Stimulated activated CD4-positive, alpha-beta T cell treated with anti-CD3 and anti-CD28 coated beads, Interleukin-4, amount 100 ng/mL, for 24 hours (primary cell): ENCODE results near the gene HAUS3.

Experiments
- DNase-seq: peaks from one replicate; pipeline ENCODE4 v3.0.0-alpha.2; 2020

The HAUS3 gene, protein sequence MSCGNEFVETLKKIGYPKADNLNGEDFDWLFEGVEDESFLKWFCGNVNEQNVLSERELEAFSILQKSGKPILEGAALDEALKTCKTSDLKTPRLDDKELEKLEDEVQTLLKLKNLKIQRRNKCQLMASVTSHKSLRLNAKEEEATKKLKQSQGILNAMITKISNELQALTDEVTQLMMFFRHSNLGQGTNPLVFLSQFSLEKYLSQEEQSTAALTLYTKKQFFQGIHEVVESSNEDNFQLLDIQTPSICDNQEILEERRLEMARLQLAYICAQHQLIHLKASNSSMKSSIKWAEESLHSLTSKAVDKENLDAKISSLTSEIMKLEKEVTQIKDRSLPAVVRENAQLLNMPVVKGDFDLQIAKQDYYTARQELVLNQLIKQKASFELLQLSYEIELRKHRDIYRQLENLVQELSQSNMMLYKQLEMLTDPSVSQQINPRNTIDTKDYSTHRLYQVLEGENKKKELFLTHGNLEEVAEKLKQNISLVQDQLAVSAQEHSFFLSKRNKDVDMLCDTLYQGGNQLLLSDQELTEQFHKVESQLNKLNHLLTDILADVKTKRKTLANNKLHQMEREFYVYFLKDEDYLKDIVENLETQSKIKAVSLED

DNA sequence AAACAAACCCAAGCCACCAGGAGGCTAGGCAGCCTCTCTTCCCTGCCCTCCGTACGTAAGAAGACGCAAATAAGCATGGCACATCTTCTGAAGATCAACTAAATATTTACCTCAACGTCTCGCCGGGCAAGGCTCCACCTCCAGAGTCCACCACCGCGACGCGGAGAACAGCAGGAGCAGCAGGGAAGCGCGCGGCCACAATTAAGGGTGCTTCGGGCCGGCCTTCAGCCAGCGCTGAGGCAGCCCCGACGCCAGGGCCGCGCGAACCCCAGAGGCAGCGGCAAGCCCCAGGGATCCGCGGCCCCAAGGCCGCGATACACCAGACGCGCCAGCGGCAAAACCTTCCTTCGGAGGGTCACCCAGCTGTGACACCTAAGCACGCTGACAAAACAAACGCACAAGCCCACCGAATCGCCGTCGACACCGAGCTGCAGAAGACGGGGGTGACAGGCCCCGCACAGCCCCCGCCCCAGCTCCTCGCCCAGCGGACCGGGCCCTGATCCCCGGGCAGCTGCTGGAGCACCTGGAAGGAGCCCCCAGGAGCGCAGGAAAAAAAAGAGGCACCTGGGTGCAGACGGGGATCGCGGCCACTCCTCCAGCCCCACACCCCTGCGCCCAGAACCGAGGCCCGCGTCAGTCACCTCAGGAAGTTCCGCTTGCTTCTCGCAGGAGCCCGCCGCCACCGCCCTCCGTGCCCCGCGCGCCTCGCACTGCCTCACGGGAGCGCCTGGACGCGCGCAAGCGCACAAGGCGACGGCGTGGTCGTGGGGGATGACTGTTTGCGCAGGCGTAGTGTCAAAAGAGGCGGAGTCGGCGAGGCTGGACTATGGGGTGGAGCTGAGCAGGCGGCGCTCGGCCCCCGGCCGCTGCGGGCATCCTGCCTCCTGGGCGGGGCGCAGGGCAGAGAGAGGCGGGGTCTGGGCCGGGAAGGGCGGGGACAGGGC lies at the start of gene HAUS3, which contains the start of gene POLN:
TSS of gene HAUS3 (minus strand) at position 712 of the 944 bp plus-strand sequence. CDS start 1,175 bp downstream, outside the sequence.
TSS of gene POLN (minus strand) at position 712 of the 944 bp plus-strand sequence. CDS start 12,890 bp downstream, outside the sequence.
- DNase-seq = peak; percentile 99

DNA sequence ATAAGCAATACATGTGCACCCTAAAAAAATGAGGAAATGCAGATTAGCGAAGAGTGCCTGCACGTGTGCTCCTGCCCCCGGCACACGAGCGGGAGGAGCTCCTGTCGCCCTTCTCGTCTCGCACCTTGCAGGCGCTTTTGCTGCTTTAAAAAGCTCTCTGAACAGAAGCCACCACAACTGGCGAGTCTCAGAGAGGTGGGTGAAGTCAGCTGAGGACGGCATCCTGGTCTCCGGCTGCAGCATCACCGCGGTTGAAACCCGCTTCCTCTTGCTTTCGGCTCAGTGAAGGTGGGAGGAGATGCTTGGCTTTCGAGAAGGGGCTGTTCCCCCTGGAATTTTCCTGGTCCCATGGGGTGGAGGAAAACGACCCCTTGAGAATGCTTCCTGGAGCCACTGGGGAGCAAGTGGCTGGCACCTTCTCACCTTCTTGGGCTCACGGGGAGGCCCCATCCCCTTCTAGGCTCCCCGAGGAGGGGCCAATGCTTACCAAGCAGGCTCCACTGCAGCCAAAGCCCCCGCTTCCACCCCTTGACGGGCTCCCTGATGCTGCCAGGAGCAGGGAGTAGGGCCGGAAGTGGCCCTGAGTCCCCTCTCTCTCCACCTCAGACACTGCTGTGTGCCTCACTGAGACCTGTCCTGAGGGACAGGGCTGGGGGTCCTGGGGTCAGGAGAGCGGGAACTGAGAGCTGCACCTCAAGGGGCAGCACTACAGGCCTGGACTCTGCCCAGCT lies 49.2 kb upstream of the HAUS3 start:
- peak; percentile 62 for DNase-seq

- DNase-seq = no peak
Observed at GRCh38 chr4:2290488-2290887, 48.6 kb upstream of the HAUS3 start.

DNA sequence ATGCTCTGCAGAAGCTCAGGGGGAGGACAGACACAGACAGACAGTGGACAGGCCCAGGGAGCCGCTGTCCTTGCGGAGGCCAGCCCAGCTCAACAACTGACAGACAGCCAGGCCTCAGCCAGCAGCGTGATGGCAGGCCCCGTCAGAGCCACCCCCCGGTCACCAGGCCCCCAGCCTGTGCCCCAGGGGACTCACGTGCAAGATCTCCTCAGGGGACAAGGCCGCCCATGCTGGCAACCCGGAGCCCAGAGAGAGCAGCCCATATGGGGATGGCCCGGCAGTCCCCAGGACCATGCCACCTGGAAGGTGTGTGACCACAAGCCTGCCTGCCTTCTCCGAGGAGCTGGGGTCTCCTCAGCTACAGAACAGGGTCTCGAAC lies 48.0 kb upstream of the HAUS3 start:
- no peak for DNase-seq

DNA sequence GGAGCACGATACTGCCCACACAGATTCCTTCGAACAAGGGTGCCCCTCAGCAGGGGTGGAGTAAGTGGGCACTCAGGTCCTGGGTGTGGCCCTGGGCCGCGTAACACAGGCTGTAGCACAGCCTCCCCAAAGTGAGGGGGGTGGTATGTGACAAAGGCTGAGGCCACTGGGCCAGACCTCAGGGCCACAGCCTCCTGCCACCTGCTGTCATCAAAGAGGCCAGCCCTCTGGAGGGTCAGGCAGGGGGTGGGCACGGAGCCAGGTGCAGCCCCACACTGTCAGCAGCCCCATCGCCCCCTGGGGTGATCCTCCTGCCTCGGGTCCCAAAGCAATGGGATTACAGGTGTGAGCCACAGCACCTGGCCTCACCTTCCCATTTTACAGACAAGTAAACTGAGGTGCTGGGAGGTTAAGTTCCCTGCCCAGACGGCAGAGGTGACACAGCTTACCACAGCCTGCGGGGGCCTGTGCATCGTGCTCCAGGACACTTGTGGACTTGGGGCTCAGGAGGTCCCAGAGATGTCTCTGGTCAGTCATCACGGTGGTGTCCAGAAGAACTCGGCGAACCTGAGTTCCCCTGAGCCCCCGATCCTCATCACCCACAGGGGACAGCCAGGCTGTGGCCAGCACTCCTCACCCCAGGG lies 47.5 kb upstream of the HAUS3 start:
- DNase-seq = no peak

- no peak for DNase-seq
Observed at GRCh38 chr4:2288051-2288541, 46.2 kb upstream of the HAUS3 start.

GRCh38 chr4:2287594-2287915 lies 45.6 kb upstream of the HAUS3 start:
- no peak for DNase-seq

DNA sequence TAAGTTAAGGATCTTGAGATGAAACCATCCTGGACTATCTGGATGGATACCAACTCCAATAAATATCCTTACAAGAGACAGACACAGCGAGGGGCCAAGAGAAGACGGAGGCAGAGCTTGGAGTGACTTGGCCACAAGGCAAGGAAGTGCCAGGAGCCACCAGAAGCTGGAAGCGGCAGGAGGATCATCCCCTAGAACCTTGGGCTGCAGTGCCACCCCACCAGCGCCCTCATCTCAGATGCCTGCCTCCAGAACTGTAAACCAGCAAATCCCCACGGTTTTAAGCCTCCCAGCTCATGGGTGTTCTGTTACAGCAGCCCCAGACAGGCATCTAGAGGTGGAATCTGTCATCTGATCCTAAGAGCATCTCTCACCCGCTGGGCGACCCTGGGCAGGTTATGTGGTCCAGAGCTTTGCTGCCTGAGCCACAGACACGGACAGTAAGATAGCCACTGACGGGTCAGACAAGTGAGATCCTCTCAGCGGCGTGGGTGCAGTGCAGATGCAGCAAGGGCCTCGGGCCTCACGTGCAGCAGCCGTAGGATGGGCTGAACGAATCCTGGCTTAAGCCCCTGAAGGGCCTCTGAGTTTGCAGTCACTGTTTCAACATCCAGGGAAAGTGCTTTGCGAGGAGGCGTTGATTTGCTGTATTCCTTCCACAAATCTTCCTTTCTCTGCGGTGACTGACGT lies 45.1 kb upstream of the HAUS3 start:
- no peak for DNase-seq

- DNase-seq = no peak
Observed at GRCh38 chr4:2285613-2286381, 43.9 kb upstream of the HAUS3 start.

- no peak for DNase-seq
Observed at GRCh38 chr4:2284934-2285612, 43.2 kb upstream of the HAUS3 start.

- DNase-seq = no peak
Observed at GRCh38 chr4:2284161-2284933, 42.4 kb upstream of the HAUS3 start.

DNA sequence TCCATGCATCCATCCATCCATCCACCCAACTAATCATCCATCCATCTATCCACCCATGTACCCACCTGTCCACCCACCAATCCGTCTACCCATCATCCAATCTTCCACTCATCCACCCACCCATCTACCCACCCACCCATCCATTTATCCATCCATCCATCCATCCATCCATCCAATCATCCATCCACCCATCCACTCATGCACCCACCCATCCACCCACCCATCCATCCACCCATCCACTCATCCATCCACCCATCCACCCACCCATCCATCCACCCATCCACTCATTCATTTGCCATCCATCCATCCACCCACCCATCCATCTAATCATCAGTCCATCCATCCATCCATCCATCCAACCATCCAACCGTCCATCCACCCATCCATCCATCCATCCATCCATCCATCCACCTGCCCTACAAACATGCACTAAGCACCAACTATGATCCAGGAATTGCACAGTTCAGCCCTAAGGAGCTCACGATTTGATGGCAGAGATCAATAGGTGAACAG lies 41.3 kb upstream of the HAUS3 start:
- DNase-seq = no peak

DNA sequence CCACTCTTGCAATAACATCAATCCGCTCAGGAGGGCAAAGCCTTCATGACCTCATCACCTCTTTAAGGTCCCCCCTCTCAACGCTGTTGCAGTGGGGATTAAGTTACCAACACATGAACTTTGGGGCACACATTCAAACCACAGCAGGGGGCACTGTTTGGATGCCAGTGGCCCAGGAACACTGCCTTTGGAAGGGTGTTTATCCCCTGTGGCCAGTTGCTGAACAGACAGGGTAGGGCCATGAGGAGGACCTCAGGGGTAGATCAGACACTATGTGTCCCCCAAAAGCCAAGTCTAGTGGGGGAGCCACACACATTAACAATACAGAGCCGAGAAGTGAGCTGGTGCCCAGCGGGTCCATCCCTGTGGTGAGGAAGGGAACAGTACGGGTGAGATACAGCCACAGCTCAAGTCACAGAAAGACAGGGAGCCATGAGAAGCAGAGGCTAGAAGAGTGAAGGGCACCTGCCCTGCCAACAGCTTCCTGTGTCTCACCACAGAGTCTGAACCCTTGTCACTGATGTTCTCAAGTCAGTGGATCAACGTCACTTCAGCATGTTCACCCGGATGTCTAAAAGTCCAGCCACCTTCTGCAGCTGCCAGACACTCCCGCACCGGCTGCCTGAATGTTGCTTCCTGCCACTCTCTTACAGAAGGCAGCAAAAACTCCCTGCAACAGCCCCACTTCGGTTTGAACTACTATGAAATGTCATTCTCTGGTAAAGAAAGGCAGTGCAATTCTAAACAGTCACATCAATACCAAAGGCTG lies 39.8 kb upstream of the HAUS3 start:
- DNase-seq = peak; percentile 64

GRCh38 chr4:2280531-2281300 lies 38.8 kb upstream of the HAUS3 start:
- no peak for DNase-seq

GRCh38 chr4:2277956-2278355 lies 36.0 kb upstream of the HAUS3 start:
- DNase-seq = no peak

GRCh38 chr4:2276581-2277325 lies 34.8 kb upstream of the HAUS3 start:
- DNase-seq = no peak
